ENCODE measurements around the gene OSBPL3. TPM values are rescaled to one million over a fixed set of nuclear protein-coding genes. Genes with fewer than 3 reads are reported as not detected.

Gene OSBPL3
- total RNA-seq, 1 donor from 2014 or later, result 37.5 TPM

- peaks cover 25% of the 10 kb centered on the region for H3K4me1 Mint-ChIP-seq (ENCODE audit: low read depth, unreplicated experiment)
- H3K9me3 Mint-ChIP-seq (ENCODE audit: unreplicated experiment), result no peaks in the 10 kb centered on the region
- TF ChIP-seq CTCF (IDR thresholded peaks at IDR 0.05; ENCODE audit: partially characterized antibody, unreplicated experiment), result no peak
- no peak overlapping the region for H3K4me3 Mint-ChIP-seq (ENCODE audit: unreplicated experiment)
- peaks cover 7% of the 10 kb centered on the region for H3K27me3 Mint-ChIP-seq (ENCODE audit: unreplicated experiment)
- no peak for DNase-seq
- no peaks in the 10 kb centered on the region for H3K36me3 Mint-ChIP-seq (ENCODE audit: unreplicated experiment)
- no peak overlapping the region for H3K27ac Mint-ChIP-seq (ENCODE audit: unreplicated experiment)
Measured at GRCh38 chr7:24882989-24883621, 96.9 kb downstream of the OSBPL3 start.

GRCh38 chr7:24881623-24882022, 98.4 kb downstream of the OSBPL3 start:
- H3K27ac Mint-ChIP-seq (ENCODE audit: unreplicated experiment), result no peak overlapping the region
- TF ChIP-seq CTCF (IDR thresholded peaks at IDR 0.05; ENCODE audit: partially characterized antibody, unreplicated experiment), result no peak
- H3K36me3 Mint-ChIP-seq (ENCODE audit: unreplicated experiment), result no peaks in the 10 kb centered on the region
- H3K27me3 Mint-ChIP-seq (ENCODE audit: unreplicated experiment), result peaks cover 7% of the 10 kb centered on the region
- H3K9me3 Mint-ChIP-seq (ENCODE audit: unreplicated experiment), result no peaks in the 10 kb centered on the region
- H3K4me1 Mint-ChIP-seq (ENCODE audit: low read depth, unreplicated experiment), result peaks cover 29% of the 10 kb centered on the region
- DNase-seq, result no peak
- H3K4me3 Mint-ChIP-seq (ENCODE audit: unreplicated experiment), result no peak overlapping the region

- Mint-ChIP-seq H3K36me3 (ENCODE audit: unreplicated experiment) (no peaks in the 10 kb centered on the region), H3K9me3 (ENCODE audit: unreplicated experiment) (no peaks in the 10 kb centered on the region), H3K27ac (ENCODE audit: unreplicated experiment) (no peak overlapping the region), H3K4me1 (ENCODE audit: low read depth, unreplicated experiment) (peaks cover 29% of the 10 kb centered on the region), H3K27me3 (ENCODE audit: unreplicated experiment) (peaks cover 7% of the 10 kb centered on the region), H3K4me3 (ENCODE audit: unreplicated experiment) (no peak overlapping the region)
- no peak for TF ChIP-seq CTCF (IDR thresholded peaks at IDR 0.05; ENCODE audit: partially characterized antibody, unreplicated experiment)
- no peak for DNase-seq
Measured at GRCh38 chr7:24880886-24881285, 99.1 kb downstream of the OSBPL3 start.

GRCh38 chr7:24879291-24879690, 100.7 kb downstream of the OSBPL3 start:
- Mint-ChIP-seq H3K27me3 (ENCODE audit: unreplicated experiment) (peaks cover 5% of the 10 kb centered on the region), H3K4me1 (ENCODE audit: low read depth, unreplicated experiment) (peaks cover 22% of the 10 kb centered on the region), H3K36me3 (ENCODE audit: unreplicated experiment) (no peaks in the 10 kb centered on the region), H3K4me3 (ENCODE audit: unreplicated experiment) (no peak overlapping the region), H3K27ac (ENCODE audit: unreplicated experiment) (no peak overlapping the region), H3K9me3 (ENCODE audit: unreplicated experiment) (no peaks in the 10 kb centered on the region)
- TF ChIP-seq CTCF (IDR thresholded peaks at IDR 0.05; ENCODE audit: partially characterized antibody, unreplicated experiment), result no peak
- DNase-seq, result no peak

GRCh38 chr7:24877790-24878311, 102.1 kb downstream of the OSBPL3 start:
- TF ChIP-seq CTCF (IDR thresholded peaks at IDR 0.05; ENCODE audit: partially characterized antibody, unreplicated experiment), result no peak
- H3K4me1 Mint-ChIP-seq (ENCODE audit: low read depth, unreplicated experiment), result peaks cover 13% of the 10 kb centered on the region
- H3K4me3 Mint-ChIP-seq (ENCODE audit: unreplicated experiment), result no peak overlapping the region
- H3K27me3 Mint-ChIP-seq (ENCODE audit: unreplicated experiment), result peaks cover 3% of the 10 kb centered on the region
- no peaks in the 10 kb centered on the region for H3K9me3 Mint-ChIP-seq (ENCODE audit: unreplicated experiment)
- no peak for DNase-seq
- H3K36me3 Mint-ChIP-seq (ENCODE audit: unreplicated experiment), result no peaks in the 10 kb centered on the region
- H3K27ac Mint-ChIP-seq (ENCODE audit: unreplicated experiment), result no peak overlapping the region
